NCI-H2227 (cell line): ENCODE results near the gene AKAP10.
A peak's percentile ranks its signal among the peaks of the same experiment; 100 is the strongest.
"Not testable (repeated sequence)": the region's sequence is repeated elsewhere in the genome, so short reads cannot be mapped to it uniquely, and the experiment has no call there.

Source experiments
- DNase-seq: peaks from one replicate; lab custom pipeline; 2025; ENCODE audit not compliant: unreplicated experiment; lab: John Stamatoyannopoulos, UW

AKAP10 gene

GRCh38 chr17:19977293-19978208 is at the start of gene AKAP10:
Gene AKAP10 (minus strand): TSS chr17:19977828. CDS start chr17:19977679, 149 bp downstream.
- DNase-seq: peak; percentile 89

- no peak for DNase-seq
Measured at GRCh38 chr17:20026960-20027359, 49.3 kb upstream of the AKAP10 start.

- no peak for DNase-seq
Measured at GRCh38 chr17:20022701-20023100, 45.1 kb upstream of the AKAP10 start.

GRCh38 chr17:20016475-20016992 is 38.9 kb upstream of the AKAP10 start:
- not testable (repeated sequence) for DNase-seq

GRCh38 chr17:20012017-20012536 is 34.4 kb upstream of the AKAP10 start:
- no peak for DNase-seq

GRCh38 chr17:20010936-20011335 is 33.3 kb upstream of the AKAP10 start:
- no peak for DNase-seq

GRCh38 chr17:20010099-20010863 is 32.7 kb upstream of the AKAP10 start:
- peak; percentile 51 for DNase-seq

- peak; percentile 85 for DNase-seq
Measured at GRCh38 chr17:20009302-20010098, 31.9 kb upstream of the AKAP10 start, which contains the start of gene SPECC1. Gene SPECC1 (plus strand): TSS chr17:20009359. CDS start chr17:20096652, 87,293 bp downstream.

GRCh38 chr17:20009052-20009301 is 31.3 kb upstream of the AKAP10 start:
- no peak for DNase-seq

- peak; percentile 37 for DNase-seq
Measured at GRCh38 chr17:20008242-20009051, 30.8 kb upstream of the AKAP10 start.

- DNase-seq: peak; percentile 22
Measured at GRCh38 chr17:19996502-19996901, 18.9 kb upstream of the AKAP10 start.

GRCh38 chr17:19996086-19996485 is 18.5 kb upstream of the AKAP10 start:
- no peak for DNase-seq

GRCh38 chr17:19992803-19993713 is 15.4 kb upstream of the AKAP10 start:
- DNase-seq: peak; percentile 92

GRCh38 chr17:19991252-19991885 is 13.7 kb upstream of the AKAP10 start:
- DNase-seq: no peak

- no peak for DNase-seq
Measured at GRCh38 chr17:19987897-19988296, 10.3 kb upstream of the AKAP10 start.

GRCh38 chr17:19986941-19987861 is 9.6 kb upstream of the AKAP10 start:
- no peak for DNase-seq
